Measurements from ENCODE around the gene ZDHHC20. TPM values are rescaled to one million over a fixed set of nuclear protein-coding genes. Genes with fewer than 3 reads are reported as not detected.

The ZDHHC20 gene, protein sequence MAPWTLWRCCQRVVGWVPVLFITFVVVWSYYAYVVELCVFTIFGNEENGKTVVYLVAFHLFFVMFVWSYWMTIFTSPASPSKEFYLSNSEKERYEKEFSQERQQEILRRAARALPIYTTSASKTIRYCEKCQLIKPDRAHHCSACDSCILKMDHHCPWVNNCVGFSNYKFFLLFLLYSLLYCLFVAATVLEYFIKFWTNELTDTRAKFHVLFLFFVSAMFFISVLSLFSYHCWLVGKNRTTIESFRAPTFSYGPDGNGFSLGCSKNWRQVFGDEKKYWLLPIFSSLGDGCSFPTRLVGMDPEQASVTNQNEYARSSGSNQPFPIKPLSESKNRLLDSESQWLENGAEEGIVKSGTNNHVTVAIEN
- 41.7 TPM for total RNA-seq
- long read RNA-seq, full-length matches to known transcripts, result 2 of 12 reads
- long read RNA-seq, partial matches to known transcripts, result 0 of 12 reads
- long read RNA-seq, other reads (novel, unspliced or antisense), result 10 of 12 reads

DNA sequence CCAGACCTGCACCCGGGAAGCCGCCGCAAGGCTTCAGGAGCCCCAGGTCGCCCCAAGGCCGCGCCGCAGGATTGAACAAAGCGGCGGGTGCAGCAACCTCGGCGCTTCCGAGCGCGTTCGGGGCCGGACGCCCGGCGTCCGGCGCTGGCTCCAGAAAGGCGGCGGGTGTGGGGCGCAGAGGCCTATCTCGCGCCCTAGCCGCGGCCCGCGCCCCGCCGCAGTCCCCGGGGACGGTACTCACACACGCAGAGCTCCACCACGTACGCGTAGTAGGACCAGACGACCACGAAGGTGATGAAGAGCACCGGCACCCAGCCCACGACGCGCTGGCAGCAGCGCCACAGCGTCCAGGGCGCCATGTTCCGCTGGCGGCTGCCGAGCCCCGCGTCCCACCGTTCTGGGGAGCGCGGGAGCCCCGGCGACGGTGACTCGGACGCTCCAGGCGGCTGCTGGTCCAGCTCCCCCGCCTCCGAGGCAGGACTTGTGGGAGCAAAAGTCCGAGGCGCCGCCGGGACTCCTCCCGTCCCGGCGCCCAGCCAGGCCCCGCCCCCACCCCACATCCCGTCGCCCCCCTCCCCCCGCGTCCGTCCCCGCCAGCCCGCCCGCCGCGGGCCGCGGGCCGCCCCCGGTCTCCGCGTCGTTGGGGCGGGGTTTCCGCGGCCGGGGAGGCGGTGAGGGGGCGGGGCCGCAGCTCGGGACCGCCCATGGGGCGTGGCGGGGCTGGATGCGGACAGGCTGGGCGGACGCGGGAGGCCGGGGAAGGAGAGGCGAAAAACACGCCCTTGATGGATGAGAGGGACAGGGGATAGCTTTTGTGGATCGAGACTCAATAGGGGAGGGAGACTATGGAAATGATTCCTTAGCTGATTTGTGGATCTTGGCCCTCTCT lies at the start of gene ZDHHC20:
TSS of gene ZDHHC20 (minus strand) at position 491 of the 889 bp plus-strand sequence. CDS start at position 359, 132 bp downstream.
- peak; percentile 97 for DNase-seq (ENCODE audit: low spot score)

DNA sequence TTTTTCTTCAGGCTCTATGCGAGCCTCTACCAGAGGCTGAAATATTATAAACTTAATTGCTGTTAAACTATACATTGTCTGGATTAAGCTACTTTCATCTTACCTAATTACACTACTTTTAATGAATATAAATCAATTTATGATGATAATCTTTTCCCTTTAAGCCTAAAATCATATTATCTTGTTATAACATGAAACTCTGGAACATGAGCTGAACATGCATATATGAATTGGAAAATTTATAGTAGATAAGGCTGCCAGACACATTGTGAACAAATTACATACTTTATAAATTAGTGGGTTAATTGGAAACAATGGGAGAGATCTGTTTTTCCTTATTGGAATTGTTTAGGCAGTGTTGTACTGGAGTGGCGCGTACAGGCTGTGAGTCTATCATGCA lies 45.3 kb upstream of the ZDHHC20 start:
- no peak for DNase-seq (ENCODE audit: low spot score)

DNA sequence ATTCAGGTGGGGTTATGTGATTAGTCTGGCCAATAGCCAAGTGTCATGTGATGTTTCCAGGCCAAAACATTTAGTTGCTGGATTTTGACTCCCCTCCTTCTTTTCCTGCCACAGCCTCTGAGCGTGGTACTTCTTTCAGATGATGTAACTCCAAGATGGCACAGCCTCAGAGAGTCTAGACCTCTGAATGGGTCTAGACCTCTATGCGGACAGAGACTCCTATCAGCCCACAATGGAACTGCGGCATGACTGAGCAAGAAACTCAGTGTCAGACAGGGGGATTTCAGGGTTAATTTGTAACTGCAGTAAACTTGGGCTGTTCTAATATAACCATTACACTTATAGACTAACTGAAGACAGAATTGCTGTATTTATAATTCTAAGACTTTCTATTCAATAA lies 42.6 kb upstream of the ZDHHC20 start:
- DNase-seq (ENCODE audit: low spot score), result no peak

DNA sequence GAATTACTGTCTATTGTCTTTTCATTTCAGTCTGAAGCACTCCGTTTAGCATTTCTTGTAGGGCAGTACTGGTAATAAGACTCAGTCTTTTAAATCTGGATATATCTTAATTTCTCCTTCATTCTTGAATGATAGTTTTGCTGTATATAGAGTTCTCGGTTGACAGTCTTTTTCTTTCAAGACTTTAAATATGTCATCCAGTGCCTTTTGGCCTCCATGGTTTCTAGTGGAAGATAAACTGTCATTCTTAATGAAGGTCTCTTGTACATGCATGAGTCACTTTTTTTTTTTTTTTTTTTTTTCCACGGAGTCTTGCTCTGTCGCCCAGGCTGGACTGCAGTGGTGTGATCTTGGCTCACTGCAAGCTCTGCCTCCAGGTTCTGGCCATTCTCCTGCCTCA lies 27.2 kb upstream of the ZDHHC20 start:
- no peak for DNase-seq (ENCODE audit: low spot score)

DNA sequence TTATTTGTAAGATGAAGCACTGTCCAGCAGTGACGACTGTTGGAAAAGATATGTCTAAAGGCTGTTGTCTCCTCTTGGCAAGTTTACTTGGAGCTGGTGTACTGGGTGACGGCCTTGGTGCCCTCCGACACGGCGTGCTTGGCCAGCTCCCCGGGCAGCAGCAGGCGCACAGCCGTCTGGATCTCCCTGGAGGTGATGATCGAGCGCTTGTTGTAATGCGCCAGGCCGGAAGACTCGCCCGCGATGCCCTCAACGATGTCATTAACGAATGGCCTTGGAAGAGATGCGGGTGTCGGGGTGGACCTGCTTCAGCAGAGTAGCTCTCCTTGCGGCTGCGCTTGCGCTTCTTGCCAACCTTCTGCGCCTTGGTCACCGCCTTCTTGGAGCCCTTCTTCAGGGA lies 24.6 kb upstream of the ZDHHC20 start:
- DNase-seq (ENCODE audit: low spot score), result no peak

DNA sequence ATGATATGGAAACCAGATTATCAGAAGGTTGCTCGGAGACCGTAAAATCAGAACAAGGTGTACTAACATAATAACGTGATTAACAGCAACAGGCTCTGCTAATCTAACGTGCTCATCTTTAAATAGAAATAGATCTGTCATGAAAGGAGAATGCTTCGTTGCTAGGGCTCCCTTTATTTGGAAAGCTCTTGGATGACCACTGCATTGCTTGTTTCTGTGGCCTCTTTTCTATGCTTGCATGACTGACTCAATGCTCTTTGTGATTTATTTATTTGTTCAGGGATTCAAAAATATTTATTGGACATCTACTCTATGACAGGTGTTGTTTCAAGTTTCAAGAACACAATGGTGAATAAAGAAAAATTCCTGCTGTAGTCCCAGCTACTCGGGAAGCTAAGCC lies 22.3 kb upstream of the ZDHHC20 start:
- DNase-seq (ENCODE audit: low spot score), result no peak

DNA sequence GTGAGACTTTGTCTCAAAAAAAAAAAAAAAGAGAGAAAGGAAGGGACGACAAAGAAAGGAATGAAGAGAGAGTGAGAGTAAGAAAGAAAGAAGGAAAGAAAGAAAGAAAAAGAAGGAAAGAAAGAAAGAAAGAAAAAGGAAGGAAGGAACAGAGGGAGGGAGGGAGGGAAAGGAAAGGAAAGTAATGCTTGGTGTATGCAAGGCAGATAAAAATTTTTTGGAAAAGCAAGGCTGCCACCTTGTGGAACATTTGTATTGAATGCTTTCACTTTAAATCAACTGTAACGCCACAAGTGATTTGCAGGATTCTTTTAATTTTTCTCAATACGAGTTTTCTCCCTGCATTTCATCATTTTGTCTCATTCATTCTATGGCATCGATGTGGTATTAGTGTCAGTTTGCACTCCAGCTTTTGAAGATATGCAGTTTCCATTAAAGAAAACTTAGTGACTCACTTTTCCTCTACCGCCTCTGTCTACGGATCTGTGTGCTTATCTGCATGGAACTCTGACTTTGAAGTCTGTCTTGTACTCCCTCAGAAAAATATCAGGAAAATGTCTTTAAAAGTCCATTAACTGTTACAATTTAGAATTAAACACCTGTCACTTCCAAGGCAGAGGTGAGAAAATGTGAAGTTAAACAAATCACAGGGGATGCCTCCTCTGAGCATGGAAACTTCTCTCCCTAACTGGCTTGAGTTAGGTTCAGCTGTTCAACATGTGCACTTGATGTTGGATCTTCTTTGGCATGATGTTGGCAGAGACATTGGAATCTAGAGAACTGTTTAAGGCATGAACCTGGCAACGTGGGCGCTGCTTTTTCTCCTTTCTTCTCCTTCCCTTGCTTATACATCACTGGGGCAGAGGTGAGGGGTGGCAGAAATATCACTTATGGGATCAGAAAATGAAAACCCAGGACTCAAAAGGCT lies 20.0 kb upstream of the ZDHHC20 start:
- no peak for DNase-seq (ENCODE audit: low spot score)

DNA sequence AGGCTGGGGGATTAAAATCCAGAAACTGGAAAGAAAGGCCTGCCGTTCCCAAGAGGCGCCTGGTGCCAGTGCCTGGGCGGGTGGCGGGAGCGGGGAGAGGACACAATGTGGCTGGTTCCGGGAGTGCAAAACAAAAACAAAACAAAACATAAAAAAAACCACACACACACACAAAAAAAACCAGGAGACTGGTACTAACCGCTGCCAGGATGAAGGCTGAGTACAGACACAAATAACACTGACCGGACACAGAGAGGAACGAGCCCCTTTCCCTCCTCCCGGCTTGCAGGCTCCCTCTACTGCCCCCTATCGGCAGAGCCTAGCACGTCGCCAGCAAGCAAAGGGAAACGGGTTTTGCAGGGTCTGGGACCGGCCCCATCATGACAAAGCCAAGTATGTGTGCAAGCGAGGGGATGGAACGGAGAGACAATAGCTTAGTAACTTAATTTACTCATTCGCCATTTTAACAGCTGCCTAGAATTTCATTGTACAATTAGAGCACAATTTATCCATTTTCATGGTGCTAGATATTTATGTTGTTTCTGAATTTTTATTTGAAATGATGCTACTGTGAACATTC lies 17.9 kb upstream of the ZDHHC20 start:
- DNase-seq (ENCODE audit: low spot score), result peak; percentile 91

DNA sequence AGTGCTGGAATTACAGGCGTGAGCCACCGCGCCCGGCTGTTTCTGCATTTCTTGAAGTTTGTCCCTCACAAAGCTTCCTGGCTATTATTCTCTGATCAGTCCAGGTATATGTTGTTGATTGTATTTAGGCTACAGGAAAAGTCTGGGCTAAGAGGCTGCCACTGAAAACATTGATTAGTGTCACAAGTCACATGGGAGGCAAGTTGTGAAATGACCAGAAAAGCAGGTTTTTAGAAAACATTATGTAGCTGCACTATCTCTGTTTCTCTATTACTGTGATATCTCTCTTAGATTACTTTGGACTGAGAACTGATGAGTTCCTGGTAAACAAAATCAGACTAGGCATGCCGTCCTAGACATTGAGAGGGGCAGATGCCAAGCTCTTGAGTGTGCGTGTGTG lies 16.0 kb upstream of the ZDHHC20 start:
- no peak for DNase-seq (ENCODE audit: low spot score)

DNA sequence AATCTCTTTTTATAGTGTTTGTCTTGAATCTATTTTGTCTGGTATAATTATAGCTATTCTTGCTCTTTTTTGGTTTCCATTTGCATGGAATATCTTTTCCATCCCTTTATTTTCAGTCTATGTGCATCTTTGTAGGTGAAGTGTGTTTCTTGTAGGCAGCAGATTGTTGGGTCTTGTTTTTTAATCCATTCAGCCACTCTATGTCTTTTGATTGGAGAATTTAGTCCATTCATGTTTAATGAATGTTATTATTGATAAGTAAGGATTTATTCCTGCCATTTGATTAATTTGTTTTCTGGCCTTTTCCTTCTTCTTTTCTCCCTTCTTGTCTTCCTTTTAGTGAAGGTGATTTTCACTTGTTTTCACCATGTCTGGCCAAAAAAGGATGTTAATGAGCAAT lies 11.7 kb upstream of the ZDHHC20 start:
- DNase-seq (ENCODE audit: low spot score), result no peak

DNA sequence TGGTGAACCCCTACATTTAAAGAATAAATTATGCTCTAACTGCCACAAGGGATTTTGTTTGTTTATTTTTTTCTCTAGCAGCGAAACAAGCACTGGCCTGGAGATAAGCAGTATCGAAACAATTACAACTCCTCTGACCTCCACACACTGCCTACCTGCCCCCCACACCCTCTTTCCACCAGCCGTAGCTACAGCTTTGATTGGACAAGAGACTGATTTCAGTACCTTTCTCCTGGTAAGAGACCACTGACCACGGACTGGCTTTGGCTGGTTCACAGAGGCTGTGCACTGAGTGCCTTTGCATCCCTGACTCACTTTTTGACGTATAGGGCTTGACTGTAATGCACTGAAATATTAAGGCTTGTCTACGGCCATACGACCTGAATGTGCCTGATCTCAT lies 7.4 kb upstream of the ZDHHC20 start:
- DNase-seq (ENCODE audit: low spot score), result no peak

DNA sequence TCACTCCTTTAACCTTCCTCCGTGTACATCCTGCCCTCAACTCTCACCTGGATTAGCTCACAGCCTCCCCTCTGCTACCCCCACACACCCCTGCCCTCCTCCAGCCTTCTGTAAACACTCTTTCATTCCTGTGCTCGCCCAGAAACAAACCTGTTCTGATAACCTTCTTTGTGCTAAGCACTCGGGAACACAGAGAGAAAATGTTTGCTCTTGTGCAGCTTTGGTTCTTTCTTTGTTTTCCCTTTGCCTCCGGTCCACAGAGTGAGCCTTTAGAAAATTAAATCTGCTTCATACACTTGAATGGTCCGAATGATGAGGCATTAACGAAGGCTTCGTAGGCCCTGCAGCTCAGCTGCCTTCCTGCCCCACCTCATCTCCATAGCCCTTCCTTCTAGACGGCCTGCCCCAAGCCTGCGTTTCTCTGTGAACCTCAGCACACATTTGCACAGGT lies 6.6 kb upstream of the ZDHHC20 start:
- DNase-seq (ENCODE audit: low spot score), result no peak

DNA sequence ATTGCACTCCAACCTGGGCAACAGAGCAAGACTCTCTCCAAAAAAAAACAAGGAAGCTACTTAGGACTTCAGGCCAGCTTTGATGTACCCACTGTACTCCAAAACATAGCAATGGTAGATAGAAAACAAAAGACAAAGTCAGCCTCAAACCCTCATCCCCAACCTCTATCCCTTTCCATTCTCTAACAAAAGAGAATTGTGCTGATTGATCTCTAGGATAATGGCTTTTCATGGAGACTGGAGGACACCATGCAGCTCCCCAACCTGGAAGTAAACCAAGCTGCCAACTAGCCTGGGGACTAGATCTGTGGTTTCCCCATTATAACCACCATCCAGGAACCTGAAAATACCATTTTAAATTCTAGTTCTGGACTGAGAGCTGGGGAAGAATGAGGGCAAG lies 4.3 kb upstream of the ZDHHC20 start:
- no peak for DNase-seq (ENCODE audit: low spot score)

DNA sequence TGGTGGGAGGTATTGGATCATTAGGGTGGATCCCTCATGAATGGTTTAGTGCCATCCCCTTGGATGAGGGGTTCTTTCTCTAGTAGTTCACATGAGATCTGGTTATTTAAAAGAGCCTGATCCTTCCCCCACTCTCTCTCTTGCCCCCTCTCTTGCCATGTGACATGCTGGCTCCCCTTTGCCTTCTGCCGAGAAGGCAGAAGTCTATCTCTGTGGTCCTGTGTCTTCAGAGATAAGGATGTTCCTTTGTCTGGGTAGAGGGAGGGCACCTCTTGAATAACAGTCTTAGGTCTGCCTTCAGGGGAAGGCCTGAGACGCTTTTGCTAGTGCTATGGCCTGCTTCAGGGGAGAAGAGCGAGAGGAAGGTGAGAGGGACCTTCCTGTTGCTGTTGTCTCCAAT lies 2.0 kb upstream of the ZDHHC20 start:
- DNase-seq (ENCODE audit: low spot score), result no peak

DNA sequence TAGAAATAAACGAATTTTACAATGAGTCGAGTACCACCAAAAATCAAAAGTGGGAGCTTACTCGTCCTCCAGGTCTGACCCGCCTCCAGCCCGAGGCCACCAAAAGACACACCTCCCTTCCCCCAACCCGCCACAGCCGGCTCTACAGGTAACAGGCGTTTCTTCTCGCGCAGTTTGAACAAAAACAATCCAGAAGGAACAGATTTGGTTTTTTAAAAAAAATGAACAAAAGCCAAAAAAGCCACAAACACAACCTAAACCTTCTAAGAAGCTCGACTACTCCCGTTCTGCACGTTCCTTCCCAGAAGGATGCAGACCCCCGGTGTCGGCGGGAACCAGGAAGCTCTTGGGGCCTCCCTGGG lies 671 bp downstream of the ZDHHC20 start:
- no peak for DNase-seq (ENCODE audit: low spot score)

DNA sequence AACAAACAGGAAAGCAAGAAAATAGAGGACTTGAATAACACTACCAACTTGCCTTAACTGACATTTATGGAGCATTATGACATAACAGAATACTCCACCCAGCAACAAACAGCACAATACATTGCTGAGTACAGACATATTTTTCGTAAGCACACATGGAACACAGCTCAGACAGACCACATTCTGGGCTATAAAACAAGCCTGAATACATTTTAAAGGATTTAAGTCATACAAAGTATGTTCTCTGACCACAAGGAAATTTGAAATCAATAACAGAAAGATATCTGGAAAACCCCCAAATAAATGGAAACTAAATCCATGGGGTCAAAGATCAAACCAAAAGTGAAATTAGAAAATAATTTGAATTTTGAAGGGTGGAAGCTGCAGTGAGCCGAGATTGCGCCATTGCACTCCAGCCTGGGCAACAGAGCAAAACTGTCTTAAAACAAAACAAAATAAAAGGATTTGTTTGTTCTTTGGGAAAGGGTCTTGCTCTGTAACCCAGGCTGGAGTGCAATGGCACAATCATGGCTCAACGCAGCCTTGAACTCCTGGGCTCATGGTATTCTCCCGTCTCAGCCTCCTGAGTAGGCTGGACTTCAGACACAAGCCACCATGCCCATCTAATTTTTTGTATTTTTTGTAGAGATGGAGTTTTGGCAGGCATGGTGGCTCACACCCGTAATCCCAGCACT lies 5.6 kb downstream of the ZDHHC20 start:
- no peak for DNase-seq (ENCODE audit: low spot score)

DNA sequence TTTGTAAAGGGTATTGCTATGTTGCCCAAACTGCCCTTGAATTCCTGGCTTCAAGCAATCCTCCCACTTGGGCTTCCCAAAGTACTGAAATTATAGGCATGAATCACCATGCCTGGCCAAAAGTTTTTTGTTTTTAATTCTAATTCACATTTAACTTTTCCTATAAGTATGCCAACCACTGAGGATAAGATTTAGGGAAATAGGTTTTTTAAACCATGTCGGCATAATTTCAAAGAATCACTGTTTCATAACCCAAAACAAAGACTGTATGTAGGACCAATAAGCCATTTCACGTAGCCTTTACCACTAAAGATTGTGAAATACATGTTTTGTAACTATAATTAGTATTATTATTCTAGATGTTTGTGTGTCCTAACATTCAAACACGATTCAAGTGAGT lies 8.2 kb downstream of the ZDHHC20 start:
- DNase-seq (ENCODE audit: low spot score), result no peak

DNA sequence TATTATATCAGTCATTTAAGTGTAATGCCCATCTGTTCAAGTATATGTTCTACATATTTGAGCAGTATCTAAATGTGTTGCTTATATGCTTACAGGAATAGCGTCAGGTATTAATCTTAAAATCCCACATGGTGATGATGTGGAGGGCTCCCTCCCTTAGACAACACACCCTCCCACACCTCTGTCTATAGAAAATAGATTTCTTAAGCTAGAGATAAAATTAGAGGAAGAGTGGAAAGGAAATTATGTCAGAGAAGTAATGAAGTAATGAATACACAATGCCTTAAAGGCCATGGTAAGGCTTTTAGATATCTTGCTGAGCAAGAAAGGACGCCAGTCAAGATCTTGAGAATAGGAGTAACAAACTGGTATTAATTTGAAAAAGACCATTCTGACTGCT lies 12.4 kb downstream of the ZDHHC20 start:
- no peak for DNase-seq (ENCODE audit: low spot score)

DNA sequence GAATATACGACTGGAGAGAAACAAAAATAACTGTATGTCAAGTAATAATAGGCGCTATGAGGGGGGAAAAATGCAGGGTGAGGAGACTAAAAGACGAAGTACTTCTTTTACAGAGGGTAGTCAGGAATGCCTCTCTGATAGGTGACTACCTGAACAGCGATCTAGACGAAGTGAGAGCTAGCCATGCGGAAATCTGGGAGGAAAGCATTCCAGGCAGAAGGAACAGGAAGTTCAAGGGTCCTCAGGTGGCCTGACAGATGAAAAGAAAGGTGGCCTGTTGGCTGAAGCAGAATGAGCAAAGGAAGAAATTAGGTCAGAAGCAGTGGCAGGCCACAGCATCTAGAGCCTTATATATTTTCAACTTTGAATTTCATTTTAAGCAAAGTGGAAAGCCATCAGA lies 13.3 kb downstream of the ZDHHC20 start:
- no peak for DNase-seq (ENCODE audit: low spot score)

DNA sequence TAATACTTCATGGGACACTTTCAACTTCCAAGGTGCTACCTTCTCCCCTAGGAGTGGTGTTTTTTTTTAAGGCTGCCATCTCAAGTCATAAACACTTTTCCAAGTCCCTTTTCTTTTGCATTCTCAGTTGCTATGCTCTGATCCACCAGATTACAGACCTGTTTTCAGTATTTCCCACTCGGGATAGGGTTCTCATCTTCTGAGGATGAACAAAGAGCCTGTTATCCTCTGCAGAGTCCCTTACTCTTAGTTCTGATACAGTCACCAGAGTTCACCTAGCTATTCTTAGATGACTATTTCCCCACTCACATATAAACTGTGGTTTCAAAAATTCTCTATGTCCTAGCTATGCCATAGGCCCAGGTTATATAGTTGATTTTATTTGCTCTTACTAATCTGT lies 15.9 kb downstream of the ZDHHC20 start:
- no peak for DNase-seq (ENCODE audit: low spot score)
